NCI-H345 treated with DMSO at 0.1 percent for 48 hours (cell line): Measurements from ENCODE around the gene GADD45B.
A peak's percentile ranks its signal among the peaks of the same experiment; 100 is the strongest.
"Not testable (repeated sequence)": the region's sequence is repeated elsewhere in the genome, so short reads cannot be mapped to it uniquely, and the experiment has no call there.

Source experiments
- DNase-seq: peaks from one replicate; lab custom pipeline; 2025; ENCODE audit not compliant: unreplicated experiment; lab: John Stamatoyannopoulos, UW

Gene GADD45B

GRCh38 chr19:2443785-2444182, 32.1 kb upstream of the GADD45B start:
- DNase-seq, result no peak

GRCh38 chr19:2444251-2445002, 31.5 kb upstream of the GADD45B start:
- DNase-seq, result no peak

- no peak for DNase-seq
These were observed 29.5 kb upstream of the GADD45B start for GRCh38 chr19:2446381-2446780.

- no peak for DNase-seq
These were observed 26.9 kb upstream of the GADD45B start for GRCh38 chr19:2449019-2449418.

- DNase-seq, result no peak
These were observed 24.8 kb upstream of the GADD45B start for GRCh38 chr19:2451138-2451537.

- DNase-seq, result no peak
These were observed 24.2 kb upstream of the GADD45B start for GRCh38 chr19:2451741-2452140.

- no peak for DNase-seq
These were observed 22.4 kb upstream of the GADD45B start for GRCh38 chr19:2453431-2454025.

GRCh38 chr19:2454199-2454961, 21.5 kb upstream of the GADD45B start:
- DNase-seq, result no peak

GRCh38 chr19:2454962-2455850, 20.7 kb upstream of the GADD45B start:
- no peak for DNase-seq

GRCh38 chr19:2455851-2456570, 19.9 kb upstream of the GADD45B start:
- DNase-seq, result no peak

- DNase-seq, result no peak
These were observed 18.4 kb upstream of the GADD45B start for GRCh38 chr19:2457394-2458037.

GRCh38 chr19:2458054-2458453, 17.9 kb upstream of the GADD45B start:
- no peak for DNase-seq

- not testable (repeated sequence) for DNase-seq
These were observed 17.2 kb upstream of the GADD45B start for GRCh38 chr19:2458776-2459175.

GRCh38 chr19:2460245-2460644, 15.7 kb upstream of the GADD45B start:
- no peak for DNase-seq

GRCh38 chr19:2461751-2462634, 13.9 kb upstream of the GADD45B start:
- DNase-seq, result peak; percentile 51

- peak; percentile 42 for DNase-seq
These were observed 13.1 kb upstream of the GADD45B start for GRCh38 chr19:2462635-2463421.

GRCh38 chr19:2463694-2464093, 12.2 kb upstream of the GADD45B start:
- DNase-seq, result not testable (repeated sequence)

- no peak for DNase-seq
These were observed 11.5 kb upstream of the GADD45B start for GRCh38 chr19:2464389-2464788.
